GM19463 (cell line): ENCODE data around the gene SLC5A6.
"Not testable (repeated sequence)": the region's sequence is repeated elsewhere in the genome, so short reads cannot be mapped to it uniquely, and the experiment has no call there.

Experiments
- ATAC-seq: cut with Tn5 transposase; IDR thresholded peaks from one replicate; pipeline ENCODE4 v1.9.1; 2021; ENCODE audit warnings: mild to moderate bottlenecking, moderate library complexity; ENCODE audit not compliant: unreplicated experiment

The SLC5A6 gene

DNA sequence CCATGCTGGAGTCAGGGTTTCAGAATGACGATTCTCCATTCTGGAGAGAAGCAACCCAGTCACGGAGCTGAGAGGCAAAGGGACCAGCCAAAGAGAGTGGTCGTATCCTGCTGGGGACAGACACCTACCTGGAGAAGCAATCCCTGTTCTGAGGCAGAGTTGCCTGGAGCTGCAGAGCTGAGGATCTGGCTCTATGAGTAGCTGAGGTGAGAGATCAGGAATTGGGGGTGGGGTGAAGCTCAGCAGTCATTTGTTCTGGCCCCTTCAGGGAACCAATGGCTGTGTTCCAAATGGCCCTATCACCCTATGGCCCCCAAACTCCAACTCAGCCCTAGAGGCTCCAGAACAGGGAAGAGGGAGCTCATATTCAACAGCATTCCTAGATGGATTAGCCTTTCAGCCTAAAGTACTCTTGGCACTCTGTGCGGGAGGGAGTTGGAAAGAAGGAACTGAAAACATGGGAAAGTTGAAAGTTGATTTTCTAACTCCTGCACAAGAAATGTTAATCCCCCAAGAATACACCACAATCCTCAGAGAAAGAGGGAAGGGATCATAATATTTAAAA lies 3.5 kb downstream of the SLC5A6 start:
- no peak for ATAC-seq

DNA sequence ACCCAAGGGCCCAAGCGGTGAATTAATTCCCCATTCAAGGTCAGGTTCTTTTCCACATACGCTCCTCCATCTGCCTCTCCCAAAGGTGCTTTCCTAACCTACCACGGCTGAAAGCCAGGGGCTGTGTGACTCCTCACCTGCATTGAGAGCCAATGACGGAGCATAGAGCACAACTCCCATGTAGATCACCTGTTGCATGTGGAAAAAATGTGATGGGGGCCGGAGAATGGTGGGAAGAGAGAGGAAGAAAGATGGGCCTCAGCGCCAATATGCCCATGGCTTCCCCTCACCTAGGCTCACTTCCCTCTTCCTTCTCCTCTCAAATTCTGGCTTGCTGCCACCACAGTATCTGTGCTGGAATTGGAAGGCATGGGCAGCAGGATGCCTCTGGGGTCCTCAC lies 5.7 kb downstream of the SLC5A6 start:
- no peak for ATAC-seq

DNA sequence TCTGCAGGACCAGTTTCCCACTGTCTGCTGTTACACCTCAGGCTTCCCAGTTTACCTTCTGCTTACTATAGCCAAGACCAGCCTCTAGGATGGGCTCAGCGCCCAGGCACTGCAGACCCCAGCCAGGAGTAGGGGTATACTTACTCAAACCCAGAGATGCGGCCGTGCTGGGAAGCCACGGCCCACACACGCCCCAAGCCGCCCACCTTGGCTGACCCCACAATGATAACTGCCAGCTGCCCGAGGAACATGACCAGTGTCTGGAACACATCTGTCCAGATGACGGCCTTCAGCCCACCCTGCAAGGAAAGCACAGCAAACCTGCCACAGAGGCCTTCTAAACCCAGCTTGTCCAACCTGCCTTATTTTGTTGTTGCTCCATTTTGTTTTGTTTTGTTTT lies 6.9 kb downstream of the SLC5A6 start:
- no peak for ATAC-seq

DNA sequence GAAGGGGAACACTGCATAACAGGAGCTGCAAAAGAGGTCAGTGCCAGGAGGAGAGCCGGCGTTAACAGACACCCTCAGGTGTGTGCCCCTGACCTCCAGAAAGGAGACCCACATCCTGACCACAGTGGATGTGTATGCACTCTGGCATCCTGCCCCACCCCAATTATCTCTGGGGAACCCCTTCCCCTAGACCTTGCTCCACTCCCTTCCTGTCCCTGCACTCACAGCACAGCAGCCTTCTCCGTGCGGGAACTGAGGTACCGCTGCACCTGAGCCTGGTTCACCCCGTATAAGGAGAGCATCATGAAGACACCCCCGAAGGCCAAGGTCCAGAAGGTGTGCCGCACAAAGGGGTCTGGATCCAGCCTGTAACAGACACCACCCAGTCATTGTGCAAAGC lies 7.5 kb downstream of the SLC5A6 start:
- no peak for ATAC-seq

DNA sequence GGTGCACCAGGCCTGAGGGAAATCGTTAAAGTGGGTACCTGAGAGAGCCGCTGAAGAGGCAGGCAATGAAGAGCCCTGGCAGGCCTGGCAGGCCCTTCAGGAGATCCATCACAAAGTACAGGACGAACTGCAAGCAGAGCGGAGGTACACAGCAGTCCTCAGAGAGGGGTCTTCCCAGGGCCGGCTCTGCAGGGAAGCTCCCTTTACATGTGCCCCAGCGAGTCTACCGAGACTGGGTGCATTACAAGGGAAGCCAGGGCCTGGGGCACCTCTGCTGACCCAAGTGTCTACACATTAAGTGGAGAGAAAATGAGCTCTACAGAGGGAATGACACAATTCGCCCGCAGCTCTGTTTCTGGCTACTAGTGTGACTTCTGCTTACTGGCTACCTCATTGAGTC lies 8.3 kb downstream of the SLC5A6 start:
- ATAC-seq, result no peak

DNA sequence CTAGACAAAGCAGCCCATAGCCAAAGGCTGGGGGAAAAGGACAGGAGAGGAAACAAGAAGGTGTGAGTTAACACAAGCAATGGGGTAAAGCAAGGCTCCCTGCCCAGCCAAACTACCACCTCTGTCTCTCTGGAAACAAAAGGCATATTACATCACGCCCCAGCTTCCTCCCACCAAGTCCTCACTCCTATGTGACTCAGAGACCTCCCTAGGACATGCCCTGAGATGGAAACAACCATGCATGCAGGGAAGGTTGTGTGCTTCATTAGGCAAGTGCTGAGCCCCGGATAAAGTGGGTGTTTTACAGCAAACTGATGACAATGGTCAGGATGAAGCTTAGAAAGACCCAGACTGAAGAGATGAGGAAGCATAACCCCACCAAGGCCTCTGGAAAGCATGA lies 9.2 kb downstream of the SLC5A6 start:
- ATAC-seq, result no peak

DNA sequence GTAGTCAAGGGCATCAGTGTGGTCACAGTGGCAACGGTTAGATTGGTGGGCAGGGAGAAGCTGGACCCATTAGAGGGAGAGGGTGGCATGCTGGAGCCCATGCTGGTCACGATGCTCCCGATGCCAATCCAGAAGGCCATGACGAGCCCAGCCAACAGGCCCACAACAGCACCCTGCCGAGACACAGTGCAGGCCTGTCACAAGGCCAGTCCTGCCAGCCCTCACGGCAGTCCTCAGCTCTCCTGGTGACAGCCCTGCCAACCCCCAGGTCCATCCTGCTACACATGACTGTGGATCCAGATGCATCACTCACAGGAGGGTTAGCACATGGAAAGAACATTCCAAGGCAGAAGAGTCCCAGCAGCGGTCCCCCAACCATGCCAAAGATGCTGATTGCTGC lies 10.4 kb downstream of the SLC5A6 start:
- no peak for ATAC-seq

DNA sequence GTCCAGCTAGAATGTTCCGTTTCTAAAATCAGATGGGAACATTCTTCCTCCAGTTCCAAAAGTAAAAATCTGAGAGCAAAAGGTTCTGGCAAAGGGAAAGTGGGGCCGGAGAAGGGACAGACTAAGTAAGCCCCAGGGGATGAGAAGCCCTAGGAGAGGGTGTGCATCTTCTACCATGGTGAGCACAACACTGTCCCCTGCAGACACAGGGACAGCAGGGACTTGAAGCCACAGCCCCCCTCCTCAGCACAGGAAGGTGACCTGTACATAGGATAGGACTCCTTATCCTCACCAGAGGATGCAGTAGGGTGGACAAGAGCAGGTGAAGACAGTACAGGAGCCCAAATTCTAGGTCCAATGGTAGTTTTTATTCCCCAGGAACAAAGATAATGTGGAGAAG lies 12.8 kb downstream of the SLC5A6 start:
- no peak for ATAC-seq

DNA sequence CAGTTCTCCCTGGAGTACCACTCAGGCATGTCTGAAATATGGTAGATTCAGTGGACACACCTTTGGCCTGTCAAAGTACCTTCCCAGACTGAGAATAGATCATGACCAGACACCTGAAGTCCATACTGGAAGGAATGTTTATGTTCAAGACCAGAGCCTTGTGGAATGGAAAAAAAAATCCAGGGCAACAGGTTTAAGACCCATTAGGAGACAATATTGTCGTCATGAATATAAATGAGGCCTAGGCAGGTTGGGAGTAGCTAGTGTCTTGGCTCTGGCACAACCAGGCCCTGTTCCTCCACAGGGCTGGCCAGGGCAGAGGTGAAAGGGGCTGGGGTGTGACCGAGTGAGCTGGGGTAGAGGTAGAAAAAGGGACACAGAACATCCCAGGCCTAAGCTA lies 13.4 kb downstream of the SLC5A6 start:
- ATAC-seq, result no peak

DNA sequence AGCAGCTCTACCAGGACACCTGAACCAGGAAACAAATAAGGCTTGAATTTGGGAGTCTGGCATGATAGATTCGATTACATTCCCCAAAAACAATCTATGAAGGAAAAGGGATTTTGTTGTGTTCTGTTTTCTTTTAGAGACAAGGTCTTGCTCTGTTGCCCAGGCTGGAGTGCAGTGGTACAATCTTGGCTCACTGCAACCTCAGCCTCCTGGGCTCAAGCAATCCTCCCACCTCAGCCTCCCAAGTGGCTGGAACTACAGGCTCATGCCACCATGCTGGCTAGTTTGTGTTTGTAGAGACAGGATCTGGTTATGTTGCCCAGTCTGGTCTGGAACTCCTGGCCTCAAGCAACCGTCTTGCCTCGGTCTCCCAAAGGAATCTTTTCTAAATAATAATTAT lies 14.0 kb downstream of the SLC5A6 start:
- not testable (repeated sequence) for ATAC-seq

DNA sequence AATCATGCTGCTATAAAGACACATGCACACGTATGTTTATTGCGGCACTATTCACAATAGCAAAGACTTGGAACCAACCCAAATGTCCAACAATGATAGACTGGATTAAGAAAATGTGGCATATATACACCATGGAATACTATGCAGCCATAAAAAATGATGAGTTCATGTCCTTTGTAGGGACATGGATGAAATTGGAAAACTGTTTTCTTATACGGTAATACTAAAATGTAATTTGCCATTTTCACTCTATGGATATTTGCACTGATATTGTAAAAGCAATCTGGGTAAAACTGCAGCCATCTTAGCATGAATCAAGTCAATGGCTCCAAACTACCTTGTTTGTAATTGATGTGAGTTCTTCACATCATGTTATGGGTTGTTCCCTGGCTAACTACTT lies 16.3 kb downstream of the SLC5A6 start:
- ATAC-seq, result not testable (repeated sequence)

DNA sequence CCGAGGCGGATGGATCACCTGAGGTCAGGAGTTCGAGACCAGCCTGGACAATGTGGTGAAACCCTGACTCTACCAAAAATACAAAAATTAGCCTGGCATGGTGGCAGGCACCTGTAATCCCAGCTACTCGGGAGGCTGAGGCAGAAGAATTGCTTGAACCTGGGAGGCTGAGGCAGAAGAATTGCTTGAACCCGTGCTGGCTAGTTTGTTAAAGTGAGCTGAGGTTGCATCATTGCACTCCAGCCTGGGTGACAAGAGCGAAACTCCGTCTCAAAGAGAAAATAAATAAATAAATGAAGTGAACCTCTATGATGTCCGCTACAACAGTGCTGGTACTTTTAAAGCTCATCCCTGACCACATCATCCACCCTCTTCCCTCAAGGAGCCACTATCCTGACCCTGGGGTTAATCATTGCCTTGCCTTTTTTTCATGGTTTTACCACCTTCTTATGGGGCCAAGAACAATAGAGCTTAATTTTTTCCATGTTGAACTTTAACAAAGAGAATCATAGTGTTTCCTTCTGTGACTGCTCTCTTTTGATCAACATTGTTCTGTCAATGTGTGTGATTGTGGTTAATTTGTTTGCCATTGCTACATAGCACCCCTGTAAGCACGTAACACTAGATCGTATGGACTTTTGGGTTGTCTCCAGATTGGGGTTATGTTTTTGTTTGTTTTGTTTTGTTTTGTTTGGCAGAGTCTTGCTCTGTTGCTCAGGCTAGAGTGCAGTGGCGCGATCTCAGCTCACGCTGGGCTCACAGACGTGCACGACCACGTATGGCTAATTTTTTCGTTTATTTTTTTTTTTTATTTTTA lies 17.3 kb downstream of the SLC5A6 start:
- ATAC-seq, result no peak

DNA sequence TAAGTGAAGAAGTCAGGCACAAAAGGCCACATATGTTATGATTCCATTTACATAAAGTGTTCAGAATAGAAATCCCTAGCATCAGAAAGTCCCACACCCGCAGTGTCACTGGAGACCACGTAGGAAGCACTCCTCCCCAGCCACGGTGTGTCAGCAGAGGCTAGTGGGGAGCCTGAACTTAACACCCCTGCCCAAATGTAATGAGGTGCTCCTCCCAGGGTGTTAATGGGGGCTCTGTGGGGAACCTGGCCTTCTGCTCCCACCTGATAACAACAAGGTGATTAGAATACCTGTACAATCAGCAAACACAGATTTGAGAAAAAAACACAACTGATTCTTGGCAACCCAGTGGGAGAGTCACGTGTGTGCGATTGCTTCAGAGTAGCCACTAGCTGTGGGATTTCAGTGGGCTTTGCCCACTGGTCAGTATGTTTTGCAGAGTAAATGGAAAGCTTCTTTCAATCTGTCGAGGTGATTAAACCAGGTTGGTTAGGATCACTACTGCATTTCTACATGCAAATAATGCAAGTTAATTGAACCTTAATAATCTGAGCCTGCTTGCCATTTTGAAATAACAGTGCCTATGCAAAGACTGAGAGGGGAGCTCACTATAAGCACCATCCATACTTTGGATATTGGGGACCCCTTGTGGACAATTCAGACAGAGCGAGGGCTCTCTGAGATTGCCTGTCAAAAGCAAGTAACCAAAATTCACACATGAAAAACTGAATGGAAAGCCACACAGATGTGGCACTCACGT lies 20.8 kb downstream of the SLC5A6 start:
- ATAC-seq, result no peak

DNA sequence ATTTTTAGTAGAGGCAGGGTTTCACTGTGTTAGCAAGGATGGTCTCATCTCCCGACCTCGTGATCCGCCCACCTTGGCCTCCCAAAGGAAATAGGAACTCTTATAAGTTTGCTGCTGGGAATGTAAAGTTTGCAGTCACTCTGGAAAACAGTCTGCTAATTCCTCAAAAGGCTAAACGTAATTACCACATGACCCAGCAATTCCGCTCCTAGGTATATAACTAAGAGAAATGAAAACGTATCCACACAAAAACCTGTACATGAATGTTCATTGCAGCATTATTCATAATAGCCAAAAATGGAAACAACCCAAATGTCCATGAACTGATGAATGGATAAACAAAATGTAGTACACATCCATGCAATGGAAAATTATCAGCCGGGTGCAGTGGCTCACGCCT lies 22.1 kb downstream of the SLC5A6 start:
- no peak for ATAC-seq

DNA sequence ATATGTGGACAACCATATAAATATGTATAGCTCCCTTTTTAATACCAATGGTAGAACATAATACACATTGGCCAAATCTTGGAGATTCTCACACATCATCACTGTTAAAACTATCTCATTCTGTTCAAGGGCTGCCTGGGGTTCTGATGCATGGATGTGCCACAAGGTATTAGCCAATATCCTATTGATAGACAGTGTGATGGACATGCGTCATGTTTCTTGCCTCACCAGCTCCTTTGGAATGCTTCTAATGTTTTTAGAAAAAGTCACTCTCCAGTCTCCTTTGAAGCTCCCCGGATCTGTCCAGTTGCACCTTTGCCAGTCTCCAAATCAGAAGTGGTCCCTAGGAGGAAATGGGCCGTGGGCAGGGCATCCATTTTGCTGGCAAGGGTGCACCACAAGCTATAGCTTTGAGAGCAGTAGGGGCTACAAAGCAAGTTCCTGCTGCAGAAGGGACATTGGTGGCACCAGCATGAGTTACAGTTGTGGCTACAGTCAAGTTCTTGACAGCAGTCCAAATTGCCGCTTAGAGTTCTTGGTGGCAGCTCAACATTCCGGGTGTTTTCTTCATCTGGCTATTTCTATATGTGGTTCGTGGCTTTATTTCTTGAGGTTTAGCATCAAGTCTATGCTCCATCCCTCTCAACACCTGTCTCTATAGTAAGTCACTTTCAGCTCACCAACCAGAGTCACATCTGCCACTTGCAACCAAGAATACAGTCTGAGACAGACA lies 25.3 kb downstream of the SLC5A6 start:
- ATAC-seq, result no peak

DNA sequence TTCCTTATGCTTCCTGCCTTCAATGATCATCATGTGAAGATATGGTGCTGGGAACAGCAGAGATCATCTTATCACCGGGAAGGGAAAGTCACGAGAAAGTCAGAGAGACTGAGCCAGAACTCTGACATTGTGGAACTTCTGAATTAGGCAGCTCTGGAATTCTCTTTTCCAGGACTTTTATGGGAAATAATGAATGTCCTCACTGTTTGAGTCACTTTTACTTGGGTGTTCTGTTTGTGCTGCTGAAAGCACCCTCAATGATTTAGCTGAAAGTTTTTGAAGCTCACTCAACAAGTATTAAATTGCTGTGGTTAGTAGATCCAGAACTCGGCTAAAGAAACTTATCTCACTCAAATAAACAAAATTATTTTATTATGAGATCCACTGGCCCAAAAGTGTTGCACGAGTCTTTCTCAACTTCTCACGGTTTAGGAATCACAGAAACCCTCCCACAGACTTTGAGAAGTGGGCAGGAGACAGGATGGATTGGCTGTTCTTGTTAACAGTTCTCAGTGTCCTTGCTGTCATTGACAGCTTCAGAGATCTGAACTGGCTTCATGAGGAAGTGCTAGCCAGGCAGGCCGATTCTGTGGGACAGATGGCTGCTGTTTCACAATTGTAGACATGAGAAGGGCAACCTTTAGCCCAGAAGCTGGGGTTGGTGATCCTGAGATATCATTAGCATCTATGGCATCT lies 26.6 kb downstream of the SLC5A6 start:
- no peak for ATAC-seq

DNA sequence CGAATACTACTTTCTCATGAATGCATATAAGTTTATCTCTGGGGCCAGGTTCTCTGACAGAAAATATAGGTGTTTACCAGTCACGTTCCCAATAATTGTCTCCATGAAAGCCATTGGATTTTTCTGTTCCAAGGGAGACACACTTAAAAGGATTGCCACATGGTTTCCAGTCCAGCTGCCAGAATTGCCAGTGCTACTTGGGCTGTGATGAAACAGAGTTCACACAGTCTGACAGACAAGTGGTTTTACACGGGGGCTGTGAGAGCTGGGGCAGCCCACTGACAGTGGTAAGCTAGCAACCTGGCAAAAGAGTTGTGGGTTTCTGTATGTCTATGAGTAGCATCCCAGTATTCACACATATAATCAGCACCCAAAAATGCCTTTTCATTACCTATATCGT lies 28.0 kb downstream of the SLC5A6 start:
- ATAC-seq, result no peak

DNA sequence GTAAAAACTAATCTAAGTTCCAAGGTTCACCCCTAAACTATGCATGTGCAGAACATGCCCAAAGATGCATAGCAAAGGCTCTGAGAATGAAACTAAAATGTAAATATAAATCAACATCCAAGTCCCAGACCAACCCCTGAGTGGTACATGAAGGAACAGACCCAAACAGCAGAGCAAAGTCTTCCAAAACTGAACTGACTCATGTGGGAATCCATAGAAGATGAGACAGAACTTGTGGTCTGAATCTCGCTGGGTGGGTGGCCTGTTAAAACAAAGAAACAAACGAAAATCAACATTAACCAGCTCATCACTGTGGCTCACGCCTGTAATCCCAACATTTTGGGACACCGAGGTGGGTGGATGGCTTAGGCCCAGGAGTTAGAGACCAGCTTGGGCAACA lies 29.7 kb downstream of the SLC5A6 start:
- no peak for ATAC-seq

DNA sequence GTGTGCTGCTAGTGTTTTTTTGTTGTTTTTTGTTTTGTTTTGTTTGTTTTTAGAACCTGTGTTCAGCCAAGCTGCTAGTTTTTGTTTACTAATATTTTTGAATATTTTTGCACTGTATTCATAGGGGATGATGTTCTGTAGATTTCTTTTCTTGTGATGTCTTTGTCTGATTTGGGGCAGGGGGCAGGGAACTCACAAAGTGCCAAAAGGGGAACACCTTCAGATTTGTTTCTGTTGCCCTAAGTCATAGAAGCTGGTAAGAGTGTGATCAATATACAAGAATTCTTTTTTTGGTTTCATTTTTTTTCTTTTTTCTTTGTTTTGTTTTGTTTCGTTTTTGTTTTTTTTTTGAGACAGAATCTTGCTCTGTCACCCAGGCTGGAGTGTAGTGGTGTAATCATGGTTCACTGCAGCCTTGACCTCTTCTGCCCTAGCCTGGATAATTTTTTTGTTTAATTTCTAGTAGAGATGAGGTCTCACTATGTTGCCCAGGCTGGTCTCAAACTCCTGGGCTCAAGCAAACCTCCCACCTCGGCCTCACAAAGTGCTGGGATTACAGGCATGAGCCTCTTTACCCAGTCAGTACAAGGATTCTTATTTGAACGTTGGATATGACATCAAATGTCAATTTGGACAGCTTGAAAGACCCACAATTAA lies 32.6 kb downstream of the SLC5A6 start:
- no peak for ATAC-seq

DNA sequence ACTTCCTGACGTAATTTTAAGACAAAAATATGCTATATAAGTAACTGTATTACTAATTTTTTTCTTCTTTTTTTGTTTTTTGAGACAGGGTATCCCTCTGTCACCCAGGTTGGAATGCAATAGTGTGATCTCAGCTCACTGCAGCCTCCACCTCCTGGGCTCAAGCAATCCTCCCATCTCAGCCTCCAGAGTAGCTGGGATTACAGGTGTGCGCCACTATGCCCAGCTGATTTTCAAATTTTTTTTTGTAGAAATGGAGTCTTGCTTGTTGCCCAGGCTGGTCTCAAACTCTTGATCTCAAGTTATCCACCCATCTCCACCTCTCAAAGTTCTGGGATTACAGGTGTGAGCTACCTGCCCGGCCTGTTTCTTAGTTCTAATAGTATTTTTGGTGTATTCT lies 33.6 kb downstream of the SLC5A6 start:
- no peak for ATAC-seq
